GM19238 (cell line): ENCODE data around the gene OR7A5.
"Not testable (repeated sequence)": the region's sequence is repeated elsewhere in the genome, so short reads cannot be mapped to it uniquely, and the experiment has no call there.

Experiments
- DNase-seq: peaks from one replicate; pipeline ENCODE4 v3.0.0; 2011; ENCODE audit warnings: low spot score; ENCODE audit not compliant: insufficient read length

OR7A5 gene

GRCh38 chr19:14835011-14835410, at the start of gene OR7A5, which contains the start of gene OR7C1:
Gene OR7A5, minus strand, starts transcription at chr19:14835185. Its CDS starts 6,944 bp downstream, at chr19:14828241.
Gene OR7C1, minus strand, starts transcription at chr19:14835185. Its CDS starts 35,049 bp downstream, at chr19:14800136.
- no peak for DNase-seq

- no peak for DNase-seq
Measured at GRCh38 chr19:14871619-14872230, 36.7 kb upstream of the OR7A5 start.

GRCh38 chr19:14868497-14868896, 33.5 kb upstream of the OR7A5 start:
- DNase-seq, result no peak

- DNase-seq, result no peak
Measured at GRCh38 chr19:14848822-14849221, 13.8 kb upstream of the OR7A5 start, which contains the start of gene OR7A10. Gene OR7A10, minus strand, starts transcription at chr19:14848922. Its CDS starts 7,045 bp downstream, at chr19:14841877.

- DNase-seq, result no peak
Measured at GRCh38 chr19:14843578-14843977, 8.6 kb upstream of the OR7A5 start.

- DNase-seq, result no peak
Measured at GRCh38 chr19:14843169-14843568, 8.2 kb upstream of the OR7A5 start.

- DNase-seq, result no peak
Measured at GRCh38 chr19:14840206-14840605, 5.2 kb upstream of the OR7A5 start.

GRCh38 chr19:14837391-14837790, 2.4 kb upstream of the OR7A5 start:
- no peak for DNase-seq

GRCh38 chr19:14830702-14831101, 4.3 kb downstream of the OR7A5 start:
- no peak for DNase-seq

GRCh38 chr19:14826006-14826405, 9.0 kb downstream of the OR7A5 start:
- no peak for DNase-seq

GRCh38 chr19:14821937-14822336, 13.0 kb downstream of the OR7A5 start:
- no peak for DNase-seq

GRCh38 chr19:14818588-14818987, 16.4 kb downstream of the OR7A5 start:
- no peak for DNase-seq

GRCh38 chr19:14817052-14817451, 17.9 kb downstream of the OR7A5 start:
- no peak for DNase-seq

GRCh38 chr19:14814982-14815652, 19.9 kb downstream of the OR7A5 start:
- DNase-seq, result no peak

- DNase-seq, result no peak
Measured at GRCh38 chr19:14809272-14810057, 25.5 kb downstream of the OR7A5 start.

- no peak for DNase-seq
Measured at GRCh38 chr19:14804765-14805164, 30.2 kb downstream of the OR7A5 start.

- no peak for DNase-seq
Measured at GRCh38 chr19:14798760-14799159, 36.2 kb downstream of the OR7A5 start.

GRCh38 chr19:14796021-14796420, 39.0 kb downstream of the OR7A5 start:
- DNase-seq, result no peak

- DNase-seq, result no peak
Measured at GRCh38 chr19:14795078-14795721, 39.8 kb downstream of the OR7A5 start.

GRCh38 chr19:14792250-14792649, 42.7 kb downstream of the OR7A5 start:
- DNase-seq, result not testable (repeated sequence)

GRCh38 chr19:14786421-14786851, 48.5 kb downstream of the OR7A5 start:
- no peak for DNase-seq
